HFFc6 (cell line): ENCODE data around the gene SCUBE3. TPM values are rescaled to one million over a fixed set of nuclear protein-coding genes. Genes with fewer than 3 reads are reported as not detected.

ENCODE experiments used
- DNase-seq: peaks from one replicate; pipeline ENCODE4 v3.0.0-alpha.2; 2018
- H3K27ac Mint-ChIP-seq: 2 replicates; pipeline ENCODE4 v1.8.0; 2020; ENCODE audit warnings: mild to moderate bottlenecking, mixed read lengths
- H3K27me3 Mint-ChIP-seq: 2 replicates; pipeline ENCODE4 v1.8.0; 2021; ENCODE audit warnings: mild to moderate bottlenecking, moderate library complexity, mixed read lengths; ENCODE audit not compliant: insufficient read depth
- H3K36me3 Mint-ChIP-seq: 2 replicates; pipeline ENCODE4 v1.8.0; 2021; ENCODE audit warnings: low read depth, mixed read lengths
- H3K4me1 Mint-ChIP-seq: 2 replicates; pipeline ENCODE4 v1.8.0; 2020; ENCODE audit warnings: low read depth, mixed read lengths
- H3K4me3 Mint-ChIP-seq: 2 replicates; pipeline ENCODE4 v1.8.0; 2020; ENCODE audit warnings: mild to moderate bottlenecking, moderate library complexity, mixed read lengths
- H3K9me3 Mint-ChIP-seq: 2 replicates; pipeline ENCODE4 v1.8.0; 2020; ENCODE audit warnings: mild to moderate bottlenecking, mixed read lengths
- total RNA-seq, 6 experiments: library from RNA; stranded (reverse); fragmentation: NEBNext Ultra II Directional; extraction: Animal tissue kit (Norgen Biotek cat#: 25700); gene quantifications; 2 replicates in 1 of 6; 3 replicates in 5 of 6; pipeline ENCODE4 v1.2.3, GENCODE V29; 2021
- TF ChIP-seq, protein P1 (sequence below): fragments of 200-600 bp; sonication (generic); IDR thresholded peaks from 2 replicates; pipeline ENCODE4 v1.5.0; 2021; ENCODE audit warnings: antibody characterized with exemption, mild to moderate bottlenecking

SCUBE3 gene
- total RNA-seq, 6 experiments from 2014 or later: 37.0 to 75.0 (median 44.3) TPM

DNA sequence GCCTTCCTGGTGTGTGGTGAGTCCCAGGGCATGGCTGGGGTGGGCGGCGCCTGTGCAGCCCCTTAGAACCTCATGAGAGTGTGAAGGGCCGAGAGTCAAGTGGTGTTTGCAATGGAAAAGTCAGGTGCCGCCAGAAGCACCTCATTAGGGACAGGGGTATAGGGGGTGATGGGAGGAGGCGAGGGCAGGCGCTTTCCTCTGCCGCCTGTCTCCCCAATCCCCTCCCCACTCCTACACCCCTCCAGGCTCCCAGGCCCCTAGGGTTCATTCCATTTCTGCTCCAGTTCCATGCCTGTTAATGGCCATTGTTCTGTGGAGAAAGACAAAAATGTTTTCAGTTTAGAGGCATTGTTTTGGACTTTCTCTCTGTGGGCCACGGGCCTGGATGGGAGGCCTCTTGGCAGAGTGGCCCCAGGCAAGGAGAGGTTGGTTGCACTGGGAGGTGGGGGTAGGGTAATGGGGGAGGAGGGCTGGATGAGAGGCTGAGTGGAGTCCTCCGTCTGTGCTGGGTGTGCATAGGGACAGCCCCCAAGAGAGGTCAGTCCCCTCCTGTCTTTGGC is 21.4 kb upstream of the SCUBE3 start:
- TF ChIP-seq, protein P1, sequence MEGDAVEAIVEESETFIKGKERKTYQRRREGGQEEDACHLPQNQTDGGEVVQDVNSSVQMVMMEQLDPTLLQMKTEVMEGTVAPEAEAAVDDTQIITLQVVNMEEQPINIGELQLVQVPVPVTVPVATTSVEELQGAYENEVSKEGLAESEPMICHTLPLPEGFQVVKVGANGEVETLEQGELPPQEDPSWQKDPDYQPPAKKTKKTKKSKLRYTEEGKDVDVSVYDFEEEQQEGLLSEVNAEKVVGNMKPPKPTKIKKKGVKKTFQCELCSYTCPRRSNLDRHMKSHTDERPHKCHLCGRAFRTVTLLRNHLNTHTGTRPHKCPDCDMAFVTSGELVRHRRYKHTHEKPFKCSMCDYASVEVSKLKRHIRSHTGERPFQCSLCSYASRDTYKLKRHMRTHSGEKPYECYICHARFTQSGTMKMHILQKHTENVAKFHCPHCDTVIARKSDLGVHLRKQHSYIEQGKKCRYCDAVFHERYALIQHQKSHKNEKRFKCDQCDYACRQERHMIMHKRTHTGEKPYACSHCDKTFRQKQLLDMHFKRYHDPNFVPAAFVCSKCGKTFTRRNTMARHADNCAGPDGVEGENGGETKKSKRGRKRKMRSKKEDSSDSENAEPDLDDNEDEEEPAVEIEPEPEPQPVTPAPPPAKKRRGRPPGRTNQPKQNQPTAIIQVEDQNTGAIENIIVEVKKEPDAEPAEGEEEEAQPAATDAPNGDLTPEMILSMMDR: no peak
- no peak overlapping the region for H3K4me3 Mint-ChIP-seq

DNA sequence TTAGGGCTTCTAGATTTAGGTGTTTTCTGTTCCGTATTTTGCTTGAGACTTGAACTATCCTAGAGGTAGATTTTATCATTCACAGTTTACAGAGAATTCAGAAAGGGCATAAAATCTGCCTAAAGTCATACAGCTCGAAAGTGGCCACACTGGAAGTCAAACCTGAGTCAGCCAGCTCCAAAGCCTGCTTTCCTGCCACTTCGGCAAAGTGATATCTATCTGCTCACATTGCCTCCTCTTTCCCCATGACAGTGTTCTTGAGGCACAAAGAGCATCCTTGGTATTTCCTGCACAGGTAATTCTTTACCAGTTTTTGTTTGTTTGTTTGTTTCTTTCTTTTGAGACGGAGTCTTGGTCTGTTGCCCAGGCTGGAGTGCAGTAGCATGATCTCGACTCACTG is 19.4 kb upstream of the SCUBE3 start:
- TF ChIP-seq, protein P1: no peak
- H3K27me3 Mint-ChIP-seq: peaks cover 2% of the 10 kb centered on the region; the same call in 1 of the 2 replicates
- H3K4me1 Mint-ChIP-seq: peaks cover 63% of the 10 kb centered on the region
- peak overlapping the region; percentile 18; the same call in 1 of the 2 replicates for H3K27ac Mint-ChIP-seq
- no peak overlapping the region for H3K4me3 Mint-ChIP-seq
- H3K9me3 Mint-ChIP-seq: no peaks in the 10 kb centered on the region
- DNase-seq: no peak
- H3K36me3 Mint-ChIP-seq: no peaks in the 10 kb centered on the region

More for the DNA sequence above, 21.4 kb upstream of the SCUBE3 start:
- no peak for DNase-seq
- Mint-ChIP-seq H3K4me1 (peaks cover 58% of the 10 kb centered on the region), H3K27ac (no peak overlapping the region), H3K36me3 (no peaks in the 10 kb centered on the region), H3K27me3 (peaks cover 4% of the 10 kb centered on the region; the same call in 1 of the 2 replicates), H3K9me3 (no peaks in the 10 kb centered on the region)

DNA sequence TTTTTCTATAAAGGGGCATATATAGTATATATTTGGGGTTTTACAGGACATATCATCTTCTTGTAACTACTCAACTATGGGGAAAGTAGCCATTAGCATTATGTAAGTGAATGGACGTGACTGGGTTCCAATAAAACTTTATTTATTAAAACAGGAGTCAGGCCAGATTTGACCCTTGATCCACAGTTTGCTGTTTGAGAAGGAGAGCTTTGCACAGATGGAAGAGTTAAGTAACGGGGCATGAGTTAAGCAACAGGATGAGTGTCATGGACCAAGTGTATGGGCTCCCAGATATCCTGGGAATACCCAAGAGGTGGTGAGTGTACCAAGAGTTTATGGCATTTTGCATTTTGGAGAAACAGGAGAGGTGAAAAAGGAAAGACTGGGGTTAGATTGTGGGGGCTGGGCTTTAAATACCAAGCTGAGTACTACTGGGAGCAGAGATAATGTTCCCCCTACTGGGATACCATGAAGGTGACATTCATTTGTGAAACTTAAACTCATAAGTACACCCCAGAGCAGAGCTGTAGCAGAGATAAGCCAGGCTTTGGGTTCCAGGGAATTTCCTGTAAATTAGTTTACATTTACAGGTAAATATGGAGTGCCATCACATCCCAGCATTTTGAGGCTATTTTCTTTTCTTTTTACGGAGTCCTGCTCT is 18.5 kb upstream of the SCUBE3 start:
- peaks cover 64% of the 10 kb centered on the region for H3K4me1 Mint-ChIP-seq
- peaks cover 2% of the 10 kb centered on the region; the same call in 1 of the 2 replicates for H3K27me3 Mint-ChIP-seq

DNA sequence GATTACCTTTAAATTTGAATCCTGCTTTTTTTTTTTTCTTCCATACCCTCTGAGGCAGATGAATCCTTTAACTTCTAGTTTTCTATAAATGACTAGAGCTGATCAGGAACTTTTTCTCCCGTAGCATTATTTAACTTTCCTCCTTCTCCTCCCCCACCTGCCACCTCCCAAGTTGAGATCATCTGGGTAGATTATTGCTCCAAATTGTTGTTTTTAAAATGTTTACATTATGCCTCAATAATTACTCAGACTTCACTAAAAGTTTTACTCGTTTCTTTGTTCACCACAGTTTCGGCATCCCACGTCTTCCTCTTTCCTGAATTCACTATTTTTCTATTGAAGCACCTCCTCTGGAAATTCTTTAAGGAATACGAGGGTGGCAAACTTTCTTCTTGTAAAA is 16.6 kb upstream of the SCUBE3 start:
- Mint-ChIP-seq H3K36me3 (no peaks in the 10 kb centered on the region), H3K27ac (peak overlapping the region; percentile 84), H3K9me3 (no peaks in the 10 kb centered on the region), H3K27me3 (no peaks in the 10 kb centered on the region), H3K4me1 (peaks cover 57% of the 10 kb centered on the region), H3K4me3 (peak overlapping the region; percentile 82)
- TF ChIP-seq, protein P1: no peak
- DNase-seq: no peak

More for the DNA sequence above, 18.5 kb upstream of the SCUBE3 start:
- TF ChIP-seq, protein P1: no peak
- no peak for DNase-seq
- Mint-ChIP-seq H3K36me3 (no peaks in the 10 kb centered on the region), H3K9me3 (no peaks in the 10 kb centered on the region), H3K27ac (no peak overlapping the region), H3K4me3 (no peak overlapping the region)

DNA sequence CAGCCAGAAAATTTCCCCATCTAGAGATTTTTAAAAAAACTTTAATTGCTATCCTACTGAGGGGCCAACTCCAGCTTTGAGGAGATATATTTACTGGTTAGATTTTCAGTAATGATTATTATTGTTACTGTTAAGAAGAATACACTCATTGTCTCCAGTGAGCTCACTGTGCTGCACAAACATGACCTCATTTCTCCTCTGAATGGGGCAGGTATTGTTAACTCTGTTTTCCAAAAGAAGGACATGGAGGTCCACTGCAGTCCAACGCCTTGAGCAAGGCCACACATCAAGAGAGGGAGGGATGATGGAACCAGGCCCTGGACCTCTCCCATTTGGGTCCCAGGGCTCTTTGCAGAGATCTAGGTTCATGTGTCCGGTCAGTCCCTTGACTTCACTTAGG is 13.9 kb upstream of the SCUBE3 start:
- Mint-ChIP-seq H3K27ac (no peak overlapping the region), H3K4me3 (no peak overlapping the region), H3K9me3 (no peaks in the 10 kb centered on the region), H3K27me3 (no peaks in the 10 kb centered on the region), H3K4me1 (peaks cover 69% of the 10 kb centered on the region), H3K36me3 (no peaks in the 10 kb centered on the region)
- no peak for DNase-seq
- TF ChIP-seq, protein P1: no peak
